NCI-H146 (cell line): ENCODE results near the gene TK2.
"Not testable (repeated sequence)": the region's sequence is repeated elsewhere in the genome, so short reads cannot be mapped to it uniquely, and the experiment has no call there.

Experiments
- DNase-seq: peaks from one replicate; lab custom pipeline; 2025; lab: John Stamatoyannopoulos, UW

TK2 gene

DNA sequence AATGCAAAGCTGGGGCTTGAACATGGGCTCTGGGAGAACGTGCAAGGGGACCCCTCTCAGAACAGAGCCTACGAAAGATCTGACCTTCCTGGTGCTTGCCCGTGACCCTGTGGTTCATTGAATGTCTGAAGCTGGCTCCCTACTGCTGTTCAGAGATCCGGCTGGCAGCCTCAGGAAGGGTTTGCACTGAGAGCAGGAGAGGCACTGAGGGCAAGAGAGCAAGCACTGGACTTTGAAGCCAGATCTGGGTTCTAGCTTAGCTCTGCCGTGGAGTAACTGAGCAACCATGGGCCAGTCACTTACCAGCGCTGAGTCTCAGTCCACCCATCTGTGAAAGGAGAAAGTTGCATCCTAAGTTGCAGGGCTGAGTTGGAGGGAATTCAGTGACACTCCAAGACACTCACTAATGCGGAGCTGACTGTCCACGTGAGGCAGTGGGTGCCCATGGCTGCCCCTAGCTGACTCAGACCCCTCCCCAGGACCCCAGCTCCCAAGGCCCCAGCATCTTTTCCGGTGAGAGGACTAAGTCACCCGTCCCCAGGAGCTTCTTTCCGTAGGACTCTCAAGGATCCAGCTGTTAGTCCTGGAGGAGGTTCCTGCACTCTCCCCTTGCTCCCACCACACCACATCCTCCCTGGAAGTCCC, 81.5 kb downstream of the TK2 start:
- no peak for DNase-seq

DNA sequence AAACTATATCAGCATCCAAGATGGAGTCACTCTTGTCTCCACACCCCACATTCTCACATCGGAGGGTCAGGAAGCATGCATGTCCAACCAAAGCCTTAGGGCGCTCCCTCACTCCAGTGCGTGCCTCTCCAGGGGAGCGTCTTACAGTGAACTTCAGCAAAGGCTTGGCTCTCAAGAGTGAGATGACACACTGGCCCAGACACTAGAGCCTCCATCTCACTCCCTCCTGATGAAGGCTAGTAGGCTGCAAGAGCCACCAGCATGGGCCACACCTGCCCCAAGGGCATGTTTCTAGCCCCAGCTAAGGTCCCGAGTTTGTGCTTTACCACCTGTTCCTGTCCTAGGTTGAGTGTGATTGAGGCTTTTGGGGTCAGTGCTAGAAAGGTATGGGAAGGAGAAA, 82.3 kb downstream of the TK2 start:
- DNase-seq: no peak

- DNase-seq: not testable (repeated sequence)
Observed at GRCh38 chr16:66466636-66467035, 83.3 kb downstream of the TK2 start.

DNA sequence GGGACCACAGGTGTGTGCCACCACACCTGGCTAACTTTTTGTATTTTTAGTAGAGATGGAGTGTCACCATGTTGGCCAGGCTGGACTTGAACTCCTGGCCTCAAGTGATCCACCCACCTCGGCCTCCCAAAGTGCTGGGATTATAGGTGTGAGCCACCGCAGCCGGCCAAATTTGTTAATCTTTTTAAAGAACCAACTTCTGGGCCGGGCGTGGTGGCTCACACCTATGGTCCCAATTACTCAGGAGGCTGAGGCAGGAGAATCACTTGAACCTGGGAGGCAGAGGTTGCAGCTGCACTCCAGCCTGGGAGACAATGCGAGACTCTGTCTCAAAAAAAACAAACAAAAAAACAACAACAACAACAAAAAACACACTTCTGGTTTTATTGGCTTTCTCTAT, 84.0 kb downstream of the TK2 start:
- DNase-seq: not testable (repeated sequence)

DNA sequence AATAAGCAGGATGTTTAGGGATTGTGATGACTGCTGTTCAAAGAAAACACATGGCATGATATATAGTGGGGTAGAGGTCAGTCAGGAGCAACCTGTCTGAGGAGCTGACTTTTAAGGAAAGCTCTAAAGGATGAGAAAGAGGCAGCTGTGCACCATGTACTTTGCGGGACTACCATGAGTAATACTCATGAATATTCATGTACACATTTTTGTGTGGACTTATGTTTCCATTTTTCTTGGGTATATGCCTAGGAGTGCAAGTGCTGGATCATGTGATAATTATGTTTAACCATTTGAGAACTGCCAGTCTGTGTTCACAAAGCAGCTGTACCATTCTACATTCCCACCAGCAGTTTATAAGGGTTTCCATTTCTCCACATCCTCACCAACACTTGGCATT, 87.0 kb downstream of the TK2 start:
- no peak for DNase-seq

GRCh38 chr16:66460703-66461102, 89.2 kb downstream of the TK2 start:
- no peak for DNase-seq

- no peak for DNase-seq
Observed at GRCh38 chr16:66459878-66460277, 90.0 kb downstream of the TK2 start.

DNA sequence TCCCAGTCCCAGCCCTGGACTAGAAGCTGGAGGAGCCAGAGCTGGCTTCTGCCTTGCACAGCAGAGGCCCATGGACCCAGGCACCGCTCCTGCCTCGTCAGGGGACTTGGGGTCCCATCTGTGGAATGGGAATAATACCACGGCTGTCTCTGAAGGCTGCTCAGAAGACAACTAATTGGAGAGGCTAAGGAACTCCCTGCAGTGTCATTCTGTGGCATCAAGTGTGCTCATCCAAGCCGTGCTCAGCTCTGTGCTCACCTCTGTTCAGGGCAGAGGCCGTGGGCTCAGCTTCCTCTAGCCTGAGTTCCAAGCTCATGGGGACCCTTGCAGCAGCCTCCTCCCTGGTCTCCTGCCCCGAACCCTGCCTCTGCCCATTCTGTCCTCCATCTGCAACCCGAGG, 91.1 kb downstream of the TK2 start:
- DNase-seq: no peak

DNA sequence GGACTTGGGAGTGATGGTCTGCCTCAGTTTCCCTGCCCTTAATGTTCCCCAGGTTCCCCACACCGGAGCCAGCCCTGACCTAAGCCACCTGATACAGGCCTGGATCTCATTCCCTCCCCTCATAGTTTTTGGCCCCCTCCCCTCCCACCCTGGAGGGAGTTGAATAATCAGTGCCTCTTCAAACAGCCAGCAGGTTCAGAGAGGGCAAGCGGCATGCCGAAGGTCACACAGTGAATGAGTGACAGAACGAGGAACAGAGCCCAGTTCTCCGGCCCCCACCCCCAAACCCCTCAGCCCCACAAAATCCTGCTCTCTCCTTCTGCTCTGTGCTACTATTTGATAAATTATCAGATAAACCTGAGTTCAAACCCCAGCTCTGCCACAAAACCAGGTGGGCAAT, 91.6 kb downstream of the TK2 start:
- DNase-seq: no peak
